HG02763 (cell line): Measurements from ENCODE around the gene SCYGR2.
"Not testable (repeated sequence)": the region's sequence is repeated elsewhere in the genome, so short reads cannot be mapped to it uniquely, and the experiment has no call there.

Source experiments
- ATAC-seq: cut with Tn5 transposase; IDR thresholded peaks from one replicate; pipeline ENCODE4 v1.9.1; 2021; ENCODE audit warnings: mild to moderate bottlenecking, moderate library complexity; ENCODE audit not compliant: unreplicated experiment

SCYGR2 gene, protein sequence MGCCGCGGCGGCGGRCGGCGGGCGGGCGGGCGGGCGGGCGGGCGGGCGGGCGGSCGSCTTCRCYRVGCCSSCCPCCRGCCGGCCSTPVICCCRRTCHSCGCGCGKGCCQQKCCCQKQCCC

DNA sequence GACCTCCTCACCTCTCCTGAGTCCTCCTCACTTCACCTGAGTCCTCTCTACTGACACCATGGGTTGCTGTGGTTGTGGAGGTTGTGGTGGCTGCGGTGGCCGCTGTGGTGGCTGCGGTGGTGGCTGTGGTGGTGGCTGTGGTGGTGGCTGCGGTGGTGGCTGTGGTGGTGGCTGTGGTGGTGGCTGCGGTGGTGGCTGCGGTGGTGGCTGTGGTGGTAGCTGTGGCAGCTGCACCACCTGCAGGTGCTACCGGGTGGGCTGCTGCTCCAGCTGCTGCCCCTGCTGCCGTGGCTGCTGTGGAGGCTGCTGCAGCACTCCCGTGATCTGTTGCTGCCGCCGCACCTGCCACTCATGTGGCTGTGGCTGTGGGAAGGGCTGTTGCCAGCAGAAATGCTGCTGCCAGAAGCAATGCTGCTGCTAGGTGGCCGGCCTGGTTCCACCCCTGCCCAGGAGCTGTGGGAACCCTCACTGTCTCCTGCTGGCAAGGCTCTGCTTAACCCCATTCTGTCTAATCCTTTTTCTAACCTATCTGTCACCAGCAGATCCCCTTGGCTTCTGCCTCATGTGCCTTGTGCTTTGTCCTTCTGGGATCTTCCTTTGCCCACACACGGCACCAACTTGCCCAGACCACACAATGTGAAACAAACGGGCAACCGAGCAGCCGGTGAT is at the start of gene SCYGR2:
TSS of gene SCYGR2 (plus strand) at position 59 of the 669 bp plus-strand sequence. CDS start at position 59, 0 bp downstream.
- not testable (repeated sequence) for ATAC-seq

DNA sequence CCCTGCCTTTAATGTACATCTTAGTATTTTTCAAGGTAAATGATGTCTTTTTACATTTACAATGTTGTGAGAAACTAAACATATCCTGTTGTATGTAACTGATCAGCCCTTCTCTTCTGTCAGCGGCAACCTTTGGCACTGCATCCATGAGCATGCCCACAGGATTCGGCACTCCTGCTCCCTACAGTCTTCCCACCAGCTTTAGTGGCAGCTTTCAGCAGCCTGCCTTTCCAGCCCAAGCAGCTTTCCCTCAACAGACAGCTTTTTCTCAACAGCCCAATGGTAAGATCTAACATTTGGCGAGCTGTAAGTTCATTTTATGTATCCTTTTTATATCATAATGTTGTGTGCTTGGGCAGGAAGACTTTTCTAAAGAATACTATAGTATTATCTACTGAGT is 46.9 kb upstream of the SCYGR2 start:
- ATAC-seq, result no peak

DNA sequence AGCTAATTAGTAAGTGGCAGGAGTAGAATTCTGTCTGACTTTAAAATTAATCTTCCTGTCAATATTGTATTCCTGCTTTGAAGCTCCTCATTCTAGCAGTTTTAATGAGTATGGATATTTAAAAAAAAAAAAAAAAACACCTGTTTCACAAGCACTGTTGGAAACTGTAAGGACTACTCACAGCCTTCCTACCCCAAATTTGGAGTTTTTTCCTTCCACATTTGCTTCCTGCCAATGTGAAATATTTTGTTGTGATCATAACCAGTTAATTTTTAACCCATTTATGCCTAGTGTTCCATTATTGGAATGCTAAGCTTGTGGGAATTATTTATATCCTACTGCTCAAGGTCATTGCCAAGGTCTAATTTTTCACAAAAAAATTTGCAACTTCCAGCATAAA is 36.1 kb upstream of the SCYGR2 start:
- ATAC-seq, result no peak

DNA sequence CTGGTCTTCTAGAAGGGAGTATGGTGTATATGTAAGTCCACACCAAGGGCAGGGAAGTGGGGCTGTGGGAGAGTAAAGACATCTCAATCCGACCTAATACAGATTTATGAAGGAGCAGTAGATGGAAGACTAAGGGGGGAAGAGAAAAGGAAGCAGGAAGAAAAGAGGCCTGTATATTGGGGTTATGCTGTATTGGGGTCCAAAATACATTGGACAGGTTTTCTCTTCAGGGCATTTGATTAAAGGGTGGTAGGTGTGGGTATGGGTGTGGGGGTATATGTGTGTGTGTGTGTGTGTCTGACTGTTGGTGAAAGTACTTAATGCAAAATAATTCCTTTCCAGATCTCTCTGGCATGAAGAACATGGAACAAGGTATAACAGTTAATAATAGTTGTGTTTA is 33.6 kb upstream of the SCYGR2 start:
- no peak for ATAC-seq

DNA sequence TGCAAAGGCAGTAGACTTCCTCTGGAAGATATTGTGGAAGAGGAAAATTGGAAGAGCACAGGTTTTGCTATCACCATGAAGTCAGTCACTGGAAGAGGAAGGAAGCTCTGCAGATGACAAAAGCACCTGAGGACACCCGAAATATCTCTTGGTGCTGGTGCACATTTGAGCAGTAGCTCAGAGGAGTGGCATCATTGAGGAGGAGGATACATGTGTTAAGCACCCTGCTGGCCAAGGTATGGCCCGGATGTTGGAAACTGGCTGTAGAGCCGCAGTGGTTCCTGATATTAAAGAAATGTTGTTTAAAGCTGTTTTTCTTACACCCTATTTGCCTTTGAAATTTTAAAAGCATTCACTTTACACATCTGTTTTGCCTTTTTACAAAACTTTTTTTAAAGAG is 32.7 kb upstream of the SCYGR2 start:
- no peak for ATAC-seq

DNA sequence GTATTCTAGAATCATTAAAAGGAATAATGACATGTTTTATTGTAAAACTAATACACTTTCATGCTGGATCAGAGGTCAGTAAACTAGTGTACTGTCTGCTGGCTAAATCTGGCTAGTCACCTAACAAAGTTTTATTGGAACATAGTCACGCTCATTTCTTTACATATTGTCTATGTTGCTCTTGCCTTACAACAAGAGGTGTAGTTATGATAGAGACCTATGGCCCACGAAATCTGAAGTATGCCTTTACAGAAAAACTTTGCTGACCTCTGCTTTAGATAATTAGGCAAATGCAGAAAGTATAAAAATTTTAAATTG is 29.9 kb upstream of the SCYGR2 start:
- no peak for ATAC-seq

DNA sequence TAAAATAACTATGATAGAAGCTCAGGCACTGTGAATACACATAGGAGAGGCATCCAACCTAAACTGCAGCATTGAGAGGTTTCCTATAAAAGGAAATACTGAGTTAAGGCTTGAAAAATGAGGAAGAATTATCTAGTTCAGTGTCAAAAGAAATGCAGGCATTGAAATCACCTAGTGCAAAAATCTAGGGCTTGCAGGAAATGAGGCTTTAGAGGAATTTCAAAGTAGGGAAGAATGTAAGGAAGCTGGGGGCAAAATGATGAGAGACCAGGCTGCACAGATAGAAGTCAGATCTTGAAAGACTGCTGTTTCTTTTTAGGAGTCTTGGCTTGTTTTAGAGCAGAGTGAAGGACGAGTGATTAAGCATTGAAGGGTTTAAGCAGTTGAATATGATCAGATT is 28.1 kb upstream of the SCYGR2 start:
- no peak for ATAC-seq

DNA sequence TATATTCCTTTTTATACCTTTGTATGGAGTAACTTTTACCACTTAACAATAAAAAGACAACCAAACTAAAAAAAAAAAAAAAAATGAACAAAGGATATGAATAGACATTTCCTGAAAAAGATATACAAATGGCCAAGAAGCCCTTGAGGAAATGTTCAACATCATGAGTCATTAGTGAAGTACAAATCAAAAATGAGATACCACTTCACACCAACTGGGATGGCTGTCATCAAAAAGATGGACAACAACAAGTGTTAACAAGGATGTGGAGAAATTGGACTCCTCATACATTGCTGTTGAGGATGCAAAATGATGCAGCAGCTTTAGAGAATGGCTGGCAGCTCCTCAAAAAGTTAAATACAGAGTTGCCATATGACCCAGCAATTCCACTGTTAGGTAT is 22.6 kb upstream of the SCYGR2 start:
- ATAC-seq, result no peak

DNA sequence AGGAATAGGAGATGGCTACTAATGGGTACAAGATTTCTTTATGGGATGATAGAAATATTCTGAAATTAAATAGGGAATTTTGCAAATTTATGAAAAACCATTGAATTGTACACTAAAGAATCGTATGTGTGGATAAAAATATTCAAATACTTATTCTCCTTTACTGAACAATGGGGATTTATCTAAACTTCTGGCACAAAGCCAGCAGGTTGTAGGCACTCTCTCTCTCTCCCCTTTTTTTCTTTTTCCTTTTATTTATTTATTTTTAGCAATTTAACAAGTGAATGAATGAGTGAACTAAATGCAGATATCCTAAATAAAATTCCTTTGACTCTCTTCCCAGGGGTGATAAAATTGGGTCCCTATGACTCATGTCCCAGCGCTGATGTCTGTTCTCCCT is 21.9 kb upstream of the SCYGR2 start:
- ATAC-seq, result no peak

DNA sequence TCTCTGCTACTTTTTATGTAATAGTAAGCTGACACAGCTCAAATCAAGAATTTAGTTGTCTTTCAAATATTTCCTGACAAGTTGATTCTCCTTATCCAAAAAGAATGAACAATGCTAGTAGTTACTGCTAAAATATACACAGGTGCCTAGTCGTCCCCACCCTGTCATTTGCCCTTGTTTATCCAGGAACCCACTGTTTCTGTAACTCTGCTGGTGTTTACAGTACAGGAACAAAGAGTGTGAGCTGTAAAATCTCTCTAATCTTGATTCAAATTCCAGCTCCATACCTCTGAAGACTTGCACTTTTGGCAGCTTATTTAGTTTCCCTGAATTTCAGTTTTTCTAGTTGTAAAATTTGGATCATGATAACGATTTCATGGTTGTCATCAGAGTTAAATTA is 21.1 kb upstream of the SCYGR2 start:
- no peak for ATAC-seq

DNA sequence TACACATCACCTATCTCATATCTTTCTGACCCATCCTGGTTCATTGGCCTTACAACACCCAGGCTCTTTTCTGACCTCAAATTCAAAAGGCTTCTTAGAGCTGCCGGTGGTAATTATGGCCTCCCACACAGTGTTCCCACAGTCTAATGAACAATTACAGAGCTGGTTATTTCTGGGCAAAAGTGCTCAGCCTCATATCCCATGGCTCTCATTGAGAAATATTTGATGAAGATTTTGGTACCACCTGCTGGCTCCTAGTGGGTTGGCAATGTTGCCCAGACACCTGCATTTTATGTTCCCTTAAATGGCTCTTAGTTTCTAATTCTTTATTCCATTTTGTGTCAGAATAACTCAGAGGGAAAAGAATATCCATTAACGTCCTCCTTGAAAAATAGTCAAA is 20.1 kb upstream of the SCYGR2 start:
- no peak for ATAC-seq

DNA sequence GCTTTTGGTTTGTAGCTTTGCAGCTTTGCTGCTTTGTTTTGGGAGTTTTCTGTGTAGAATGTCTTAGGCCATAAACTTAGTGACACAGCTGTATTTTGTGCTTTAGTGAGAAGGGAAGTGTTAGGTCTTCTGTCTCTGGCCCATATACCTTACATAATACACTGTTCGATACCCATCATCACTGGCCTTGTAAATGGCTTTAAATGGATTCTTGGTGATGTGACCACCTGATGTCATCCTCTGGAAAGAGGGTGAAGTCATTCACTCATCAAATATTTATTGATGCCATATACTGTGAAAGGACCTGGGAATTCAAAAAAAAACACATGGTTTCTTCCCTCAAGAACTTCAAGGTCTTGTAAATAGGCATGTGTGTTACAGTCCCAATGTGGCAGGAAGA is 18.9 kb upstream of the SCYGR2 start:
- no peak for ATAC-seq

DNA sequence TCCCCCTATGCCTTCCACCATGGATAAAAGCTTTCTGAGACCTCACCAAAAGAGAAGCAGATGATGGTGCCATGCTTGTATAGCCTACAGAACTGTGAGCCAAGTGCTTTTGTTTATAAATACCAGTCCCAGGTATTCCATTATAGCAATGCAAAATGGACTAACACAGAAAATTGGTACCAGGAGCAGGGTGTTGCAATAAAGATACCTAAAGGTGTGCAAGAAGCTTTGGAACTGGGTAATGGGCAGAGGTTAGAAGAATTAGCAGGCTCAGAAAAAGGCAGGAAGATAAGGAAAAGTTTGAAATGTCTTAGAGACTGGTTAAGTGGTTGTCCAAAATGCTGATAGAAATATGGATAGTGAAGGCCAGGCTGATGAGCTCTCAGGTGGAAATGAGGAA is 16.3 kb upstream of the SCYGR2 start:
- ATAC-seq, result no peak

DNA sequence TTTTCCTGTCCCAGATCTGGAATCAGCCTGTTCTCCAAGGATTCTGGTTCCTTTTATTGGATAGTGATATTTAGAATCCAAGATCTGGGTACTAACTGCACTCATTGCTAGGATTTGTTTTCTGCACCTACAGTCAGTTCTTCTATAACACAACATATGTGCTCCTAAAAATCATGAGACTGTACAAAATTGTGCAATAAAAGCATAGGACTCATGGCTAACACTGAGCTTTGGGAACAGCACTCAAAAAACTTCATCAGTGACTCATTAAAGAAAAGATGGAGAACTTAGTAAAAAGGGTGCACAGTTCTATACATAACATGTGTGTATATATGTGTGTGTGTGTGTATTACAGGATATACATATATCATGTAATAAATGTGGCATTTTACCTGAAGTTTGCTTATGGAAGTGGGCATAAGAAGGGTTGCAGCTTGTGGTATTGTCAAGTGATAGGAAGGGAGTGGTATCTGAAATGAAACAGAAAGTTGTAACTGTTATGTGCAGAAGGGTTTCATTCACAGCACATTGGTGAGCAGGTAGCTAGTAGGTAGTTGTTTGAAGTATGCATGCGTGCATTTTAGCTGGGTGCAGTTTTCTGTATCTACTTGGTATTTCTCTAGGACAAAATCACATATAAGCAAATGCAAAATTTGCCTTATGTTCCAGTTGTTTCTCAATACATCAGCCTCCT is 5.9 kb upstream of the SCYGR2 start:
- peak; percentile 67 for ATAC-seq

DNA sequence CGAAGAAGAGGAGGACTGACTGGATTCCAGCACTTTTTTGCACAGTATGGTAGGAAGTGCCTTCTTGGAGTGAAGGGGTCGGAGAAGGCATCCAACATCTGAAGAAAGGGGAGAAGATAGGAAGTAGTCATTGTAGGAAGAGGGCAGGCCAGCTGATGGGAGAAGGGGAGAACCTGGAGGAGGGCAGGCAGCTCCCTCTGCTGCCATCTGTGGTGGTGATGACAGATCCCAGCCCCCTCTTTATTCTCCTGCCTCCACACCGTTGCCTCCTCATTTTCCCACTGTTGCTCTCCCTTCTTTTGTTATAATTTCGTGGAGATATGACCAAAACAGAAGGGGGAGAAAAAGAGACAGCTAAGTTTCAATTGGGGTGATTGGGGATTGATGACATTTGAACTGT is 2.9 kb upstream of the SCYGR2 start:
- no peak for ATAC-seq

DNA sequence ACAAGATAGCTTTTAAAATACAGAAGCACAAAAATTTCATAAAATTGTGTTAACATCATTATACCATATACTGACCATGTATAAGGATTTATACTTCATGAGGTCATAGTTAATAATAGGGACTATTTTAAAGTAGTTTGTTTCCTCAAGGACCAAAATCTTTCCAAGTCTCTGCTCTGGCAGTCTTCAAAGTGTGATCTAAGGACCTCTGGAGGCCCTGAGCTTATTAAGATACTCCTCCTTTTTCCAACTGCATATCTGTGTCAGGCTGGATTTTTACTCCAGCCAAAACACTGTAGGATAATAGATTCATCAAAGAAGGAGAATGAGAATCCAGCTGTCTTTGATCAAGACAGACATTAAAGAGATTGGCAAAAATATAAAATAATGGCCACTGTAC is 1.7 kb upstream of the SCYGR2 start:
- ATAC-seq, result no peak

DNA sequence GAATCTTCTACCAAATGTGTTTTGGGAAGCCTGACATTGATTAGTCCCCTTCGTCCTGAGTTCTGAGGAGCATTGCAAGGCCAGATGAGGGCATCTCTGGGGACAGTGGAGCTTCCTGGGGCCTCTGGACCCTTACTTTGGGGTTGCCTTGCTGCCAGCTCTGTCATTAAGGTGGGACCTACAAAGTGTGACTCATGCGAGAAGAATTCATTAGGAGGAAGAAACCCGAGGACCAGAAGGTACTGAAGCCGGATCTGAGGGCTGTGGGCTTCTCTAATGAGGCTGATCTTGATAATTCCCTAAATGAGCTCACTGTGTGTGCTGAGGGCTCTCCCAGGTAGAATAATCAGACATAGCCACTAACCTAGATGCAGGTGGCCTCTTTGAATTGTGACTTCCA is 695 bp upstream of the SCYGR2 start:
- no peak for ATAC-seq

DNA sequence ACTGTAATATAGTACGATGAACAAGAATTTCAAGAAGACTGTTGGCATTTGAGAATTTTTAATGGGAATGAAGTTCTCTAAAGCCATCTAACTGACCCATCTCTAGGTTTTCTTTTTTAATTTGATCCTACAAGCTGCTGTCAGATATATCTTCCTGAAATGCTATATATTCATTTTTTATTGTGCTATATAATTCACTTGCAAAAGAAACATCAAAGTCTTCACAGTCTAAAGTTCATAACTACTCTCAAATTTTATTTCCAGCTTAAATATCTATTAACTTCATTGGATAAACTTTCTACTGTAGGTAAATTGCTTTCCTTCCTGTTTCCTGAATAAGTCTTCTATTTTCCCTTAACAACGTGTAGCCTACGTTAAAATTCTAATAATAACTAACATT is 3.7 kb downstream of the SCYGR2 start:
- no peak for ATAC-seq

DNA sequence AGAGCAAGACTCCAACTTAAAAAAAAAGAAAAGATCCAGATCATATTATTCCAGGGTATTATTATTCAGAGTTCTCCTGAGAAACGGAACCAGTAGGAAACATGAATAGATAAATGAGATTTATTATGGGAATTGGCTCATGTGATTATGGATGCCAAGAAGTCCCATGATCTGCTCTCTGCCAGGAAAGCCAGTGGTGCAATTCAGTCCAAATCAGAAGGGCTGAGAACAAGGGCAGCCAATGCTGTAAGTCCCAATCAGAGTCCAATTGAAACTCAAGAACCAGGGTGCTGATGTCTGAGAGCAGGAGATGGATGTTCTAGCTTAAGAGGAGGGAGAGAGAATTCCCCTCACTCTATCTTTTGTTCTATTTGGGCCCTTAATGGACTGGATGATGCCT is 7.8 kb downstream of the SCYGR2 start:
- ATAC-seq, result no peak

DNA sequence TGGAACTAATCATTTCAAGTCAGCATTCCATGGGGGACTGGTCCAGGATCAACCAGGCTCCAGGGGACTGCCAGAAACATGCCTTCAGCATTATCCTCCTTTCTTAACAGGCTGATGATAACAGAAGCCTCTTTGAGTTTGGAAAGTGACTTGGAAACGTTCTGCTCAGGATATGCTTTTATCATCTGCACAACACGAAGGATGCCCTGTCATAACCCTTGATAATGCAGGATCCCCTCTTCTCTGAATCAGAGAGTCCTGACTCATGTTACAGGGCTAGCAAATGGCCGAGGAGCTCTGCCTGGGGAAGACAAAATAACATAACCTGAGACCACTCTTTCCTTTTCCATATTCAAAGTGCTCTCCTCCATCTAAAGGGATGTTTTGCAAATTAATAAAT is 9.2 kb downstream of the SCYGR2 start:
- no peak for ATAC-seq

DNA sequence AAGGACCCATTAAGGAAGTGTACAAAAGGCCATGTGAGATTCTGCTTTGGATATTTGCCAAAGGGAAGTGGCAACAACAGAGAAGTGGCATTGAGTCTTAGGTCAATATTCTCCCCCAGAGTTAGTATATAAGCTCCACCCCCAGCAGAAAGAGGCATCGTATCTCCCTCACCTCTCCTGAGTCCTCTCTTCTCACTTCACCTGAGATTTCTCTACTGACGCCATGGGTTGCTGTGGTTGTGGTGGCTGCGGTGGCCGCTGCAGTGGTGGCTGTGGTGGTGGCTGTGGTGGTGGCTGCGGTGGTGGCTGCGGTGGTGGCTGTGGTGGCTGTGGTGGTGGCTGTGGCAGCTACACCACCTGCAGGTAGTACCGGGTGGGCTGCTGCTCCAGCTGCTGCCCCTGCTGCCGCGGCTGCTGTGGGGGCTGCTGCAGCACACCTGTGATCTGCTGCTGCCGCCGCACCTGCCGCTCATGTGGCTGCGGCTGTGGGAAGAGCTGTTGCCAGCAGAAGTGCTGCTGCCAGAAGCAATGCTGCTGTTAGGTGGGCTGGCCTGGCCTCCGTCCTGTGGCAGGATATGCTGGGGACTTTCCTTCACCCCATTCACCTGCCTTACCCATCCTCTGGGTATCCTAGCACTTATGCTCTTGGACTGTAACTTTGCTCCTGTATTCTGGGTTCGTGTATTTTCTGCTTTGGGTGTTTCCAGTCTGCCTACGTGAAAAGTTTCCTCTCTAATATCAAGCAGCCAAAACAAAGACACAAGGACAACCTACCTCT is 10.1 kb downstream of the SCYGR2 start:
- peak; percentile 47 for ATAC-seq

DNA sequence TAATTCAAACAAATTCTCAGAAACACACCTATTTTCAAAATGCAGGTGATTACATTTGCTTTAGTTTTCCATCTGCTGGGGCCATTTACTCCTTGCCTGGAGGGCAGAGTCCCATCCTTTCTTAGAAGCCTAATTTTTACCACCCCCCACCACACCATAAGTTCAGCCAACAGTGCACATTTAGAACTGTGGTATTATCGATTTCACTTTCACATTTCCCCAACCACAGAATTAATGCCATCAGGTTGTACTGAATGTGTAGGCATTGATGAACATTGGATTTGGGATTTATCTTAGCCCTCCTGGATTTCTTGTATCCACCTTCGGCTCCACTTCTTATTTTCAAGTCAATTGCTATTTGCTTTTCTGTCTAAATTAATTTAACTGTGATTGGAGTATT is 11.4 kb downstream of the SCYGR2 start:
- no peak for ATAC-seq
